H9 (cell line): Measurements from ENCODE around the gene CD164. TPM values are rescaled to one million over a fixed set of nuclear protein-coding genes. Genes with fewer than 3 reads are reported as not detected.

Experiments
- DNase-seq: peaks from one replicate; pipeline ENCODE4 v3.0.0-alpha.2; 2017
- H2AFZ ChIP-seq: one replicate; pipeline ENCODE4 v1.6.1; 2013; ENCODE audit warnings: mild to moderate bottlenecking, low read length, control low read depth, moderate library complexity
- H2AK5ac ChIP-seq: 2 replicates; pipeline ENCODE4 v1.6.1; 2013; ENCODE audit warnings: low read length, control low read depth, mixed read lengths; ENCODE audit not compliant: insufficient read length
- H2BK120ac ChIP-seq: one replicate; pipeline ENCODE4 v1.6.1; 2013; ENCODE audit warnings: low read depth, mild to moderate bottlenecking, low read length, control low read depth, inconsistent platforms; ENCODE audit not compliant: poor library complexity, severe bottlenecking
- H2BK12ac ChIP-seq: 2 replicates; pipeline ENCODE4 v1.6.1; 2013; ENCODE audit warnings: low read length, control low read depth, mixed read lengths, low read depth; ENCODE audit not compliant: insufficient read length
- H2BK15ac ChIP-seq: 2 replicates; pipeline ENCODE4 v1.6.1; 2013; ENCODE audit warnings: low read depth, low read length, control low read depth
- H2BK20ac ChIP-seq: one replicate; pipeline ENCODE4 v1.6.1; 2013; ENCODE audit warnings: low read depth, mild to moderate bottlenecking, low read length, control low read depth, inconsistent platforms; ENCODE audit not compliant: poor library complexity, severe bottlenecking
- H2BK5ac ChIP-seq: 2 replicates; pipeline ENCODE4 v1.6.1; 2013; ENCODE audit warnings: low read length, control low read depth, mixed read lengths; ENCODE audit not compliant: insufficient read length
- H3K14ac ChIP-seq: 2 replicates; pipeline ENCODE4 v1.6.1; 2013; ENCODE audit warnings: low read length, control low read depth; ENCODE audit not compliant: insufficient read depth
- H3K18ac ChIP-seq: 2 replicates; pipeline ENCODE4 v1.6.1; 2013; ENCODE audit warnings: low read depth, mild to moderate bottlenecking, mixed read lengths, low read length, control low read depth; ENCODE audit not compliant: insufficient read length
- H3K23ac ChIP-seq: 2 replicates; pipeline ENCODE4 v1.6.1; 2013; ENCODE audit warnings: low read length, control low read depth, mixed read lengths, low read depth; ENCODE audit not compliant: insufficient read length
- H3K23me2 ChIP-seq: 2 replicates; pipeline ENCODE4 v1.6.1; 2013; ENCODE audit warnings: low read depth, mild to moderate bottlenecking, mixed read lengths, low read length, control low read depth; ENCODE audit not compliant: insufficient read length, poor library complexity, severe bottlenecking
- H3K27ac ChIP-seq: 2 replicates; pipeline ENCODE4 v1.5.1; 2013; ENCODE audit warnings: low read length, control low read depth, mixed read lengths, low read depth; ENCODE audit not compliant: insufficient read length
- H3K27me3 ChIP-seq: 2 replicates; pipeline ENCODE4 v1.6.1; 2013; ENCODE audit warnings: low read length, control low read depth, inconsistent platforms; ENCODE audit not compliant: insufficient read depth
- H3K4ac ChIP-seq: 2 replicates; pipeline ENCODE4 v1.6.1; 2013; ENCODE audit warnings: low read depth, mild to moderate bottlenecking, control low read depth, inconsistent platforms, low read length, moderate library complexity
- H3K4me1 ChIP-seq: 2 replicates; pipeline ENCODE4 v1.6.1; 2013; ENCODE audit warnings: low read length, control low read depth, inconsistent platforms; ENCODE audit not compliant: insufficient read depth
- H3K4me2 ChIP-seq: 2 replicates; pipeline ENCODE4 v1.6.1; 2013; ENCODE audit warnings: low read length, control low read depth, mixed read lengths; ENCODE audit not compliant: insufficient read length, insufficient read depth
- H3K56ac ChIP-seq: 2 replicates; pipeline ENCODE4 v1.6.1; 2013; ENCODE audit warnings: low read depth, mild to moderate bottlenecking, mixed read lengths, low read length, control low read depth; ENCODE audit not compliant: insufficient read length
- H3K79me1 ChIP-seq: 2 replicates; pipeline ENCODE4 v1.6.1; 2013; ENCODE audit warnings: low read depth, mild to moderate bottlenecking, moderate library complexity, low read length, control low read depth, inconsistent platforms; ENCODE audit not compliant: insufficient read depth, poor library complexity, severe bottlenecking
- H3K79me2 ChIP-seq: 2 replicates; pipeline ENCODE4 v1.6.1; 2013; ENCODE audit warnings: low read length, control low read depth, inconsistent platforms; ENCODE audit not compliant: insufficient read depth
- H3K9ac ChIP-seq: 2 replicates; pipeline ENCODE4 v1.6.1; 2013; ENCODE audit warnings: low read length, control low read depth, mixed read lengths; ENCODE audit not compliant: insufficient read length; ENCODE audit errors: extremely low read depth
- H3K9me3 ChIP-seq: one replicate; pipeline ENCODE4 v1.6.1; 2013; ENCODE audit warnings: low read depth, low read length, inconsistent platforms; ENCODE audit not compliant: control insufficient read depth
- H3T11ph ChIP-seq: one replicate; pipeline ENCODE4 v1.6.1; 2013; ENCODE audit warnings: mild to moderate bottlenecking, low read length, control low read depth, inconsistent platforms
- H4K20me1 ChIP-seq: one replicate; pipeline ENCODE4 v1.6.1; 2013; ENCODE audit not compliant: control insufficient read depth, insufficient read length, insufficient read depth
- H4K5ac ChIP-seq: 2 replicates; pipeline ENCODE4 v1.6.1; 2013; ENCODE audit warnings: low read depth, mild to moderate bottlenecking, mixed read lengths, low read length, control low read depth; ENCODE audit not compliant: insufficient read length
- H4K8ac ChIP-seq: replicated peaks from 2 replicates; pipeline ENCODE4 v1.6.1; 2013; ENCODE audit warnings: low read length, control low read depth, mixed read lengths, low read depth; ENCODE audit not compliant: insufficient read length
- H4K91ac ChIP-seq: 2 replicates; pipeline ENCODE4 v1.6.1; 2013; ENCODE audit warnings: low read depth, mild to moderate bottlenecking, moderate library complexity, mixed read lengths, low read length, control low read depth; ENCODE audit not compliant: insufficient read length
- H3K27ac Mint-ChIP-seq, 3 experiments: 2 replicates in 2 of 3; 3 replicates in 1 of 3; pipeline ENCODE4 v1.8.0; 2020 to 2021; ENCODE audit warnings: mixed read lengths in 3 of 3, mild to moderate bottlenecking in 1 of 3, moderate library complexity in 1 of 3
- H3K27me3 Mint-ChIP-seq: 2 replicates; pipeline ENCODE4 v1.8.0; 2021; ENCODE audit warnings: low read depth, mild to moderate bottlenecking, moderate library complexity, mixed read lengths
- H3K36me3 Mint-ChIP-seq, 3 experiments: 2 replicates in 2 of 3; 3 replicates in 1 of 3; pipeline ENCODE4 v1.8.0; 2020 to 2021; ENCODE audit warnings: low read depth in 3 of 3, mixed read lengths in 3 of 3; ENCODE audit not compliant: insufficient read depth in 1 of 3
- H3K4me1 Mint-ChIP-seq, 2 experiments: 2 replicates each; pipeline ENCODE4 v1.8.0; 2020; ENCODE audit warnings: mixed read lengths in 2 of 2
- H3K4me3 Mint-ChIP-seq, 2 experiments: 2 replicates in 1 of 2; 3 replicates in 1 of 2; pipeline ENCODE4 v1.8.0; 2020 to 2021; ENCODE audit warnings: mild to moderate bottlenecking in 2 of 2, mixed read lengths in 2 of 2, moderate library complexity in 1 of 2
- H3K9me3 Mint-ChIP-seq, 2 experiments: 2 replicates in 1 of 2; 3 replicates in 1 of 2; pipeline ENCODE4 v1.8.0; 2020; ENCODE audit warnings: mild to moderate bottlenecking in 2 of 2, mixed read lengths in 2 of 2, moderate library complexity in 1 of 2
- WGBS: extraction: QIAGEN DNeasy Blood & Tissue Kit; methylation state at CpG from one replicate; pipeline ENCODE4 v1.1.7; 2013; ENCODE audit warnings: missing lambda C conversion rate, low lambda C conversion rate, mixed read lengths; ENCODE audit not compliant: insufficient read length; ENCODE audit errors: extremely low coverage; 5-methylcytosine and 5-hydroxymethylcytosine counted together
- total RNA-seq: library from RNA; stranded (reverse); gene quantifications from 2 replicates; pipeline ENCODE4 v1.2.1, GENCODE V29; 2021
- TF ChIP-seq, protein P1 (sequence below): fragments of 200-600 bp; sonication (generic); conservative IDR thresholded peaks from 3 replicates; pipeline ENCODE4 v1.8.0; 2021; ENCODE audit warnings: antibody characterized with exemption, mild to moderate bottlenecking

The CD164 gene
- total RNA-seq, 1 experiment from 2014 or later: 130 TPM

DNA sequence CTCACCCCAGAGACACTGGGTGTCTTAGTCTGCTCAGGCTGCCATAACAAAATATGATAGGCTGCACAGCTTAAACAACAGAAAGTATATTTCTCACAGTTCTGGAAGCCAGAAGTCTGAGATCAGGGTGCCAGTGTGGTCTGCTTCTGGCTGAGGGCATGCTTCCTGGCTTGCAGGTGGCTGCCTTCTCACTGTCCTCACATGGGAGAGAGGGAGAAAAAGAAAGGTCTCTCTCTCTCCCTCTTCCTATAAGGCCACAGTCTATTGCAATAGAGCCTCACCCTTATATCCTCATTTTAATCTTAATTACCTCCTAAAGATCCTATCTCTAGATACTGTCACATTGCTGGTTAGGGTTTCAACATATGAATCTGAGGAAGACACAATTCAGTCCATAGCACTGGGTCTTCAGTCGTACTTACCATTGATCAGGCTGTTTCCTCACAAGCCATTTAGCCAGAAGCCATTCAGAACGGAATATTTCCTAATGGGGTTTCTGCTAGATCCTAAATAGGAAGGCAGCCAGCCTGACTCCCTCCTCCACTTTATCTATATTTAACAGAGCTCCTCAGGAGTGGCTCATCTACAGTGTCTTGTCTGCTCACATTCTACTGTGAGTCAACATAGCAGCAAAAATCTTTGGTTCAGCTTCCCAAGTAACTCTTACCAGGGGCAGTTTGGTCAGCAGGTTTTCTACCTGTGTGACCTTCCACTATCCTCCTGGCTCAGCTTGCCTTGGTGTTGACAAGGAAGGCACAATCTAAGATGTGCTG is 42.2 kb downstream of the CD164 start:
- no peak overlapping the region for H3K18ac ChIP-seq
- H3K4me2 ChIP-seq: no peak overlapping the region
- no peak overlapping the region for H3K14ac ChIP-seq
- no peak overlapping the region for H2BK12ac ChIP-seq
- no peak overlapping the region for H3K23ac ChIP-seq
- H3K79me2 ChIP-seq: no peaks in the 10 kb centered on the region
- no CpG with 5 or more reads among the region's 2 CpGs for WGBS
- Mint-ChIP-seq H3K27me3 (no peaks in the 10 kb centered on the region; the same call in 1 of the 2 replicates), H3K4me1 (peaks cover 5 to 9% of the 10 kb centered on the region in 2 experiments), H3K36me3 (no peaks in the 10 kb centered on the region; a peak in 1 of 7 replicates), H3K4me3 (no peak overlapping the region), H3K27ac (no peak overlapping the region), H3K9me3 (no peaks in the 10 kb centered on the region)
- H2BK20ac ChIP-seq: no peak overlapping the region
- no peaks in the 10 kb centered on the region for H3K27me3 ChIP-seq
- no peak overlapping the region for H3K56ac ChIP-seq
- no peak overlapping the region for H4K5ac ChIP-seq
- no peak overlapping the region for H4K91ac ChIP-seq
- no peak overlapping the region for H3K27ac ChIP-seq
- no peaks in the 10 kb centered on the region for H3K23me2 ChIP-seq
- no peak overlapping the region for H3T11ph ChIP-seq
- H2BK15ac ChIP-seq: no peak overlapping the region
- H4K8ac ChIP-seq: no peak overlapping the region
- H2AK5ac ChIP-seq: no peak overlapping the region
- H2AFZ ChIP-seq: no peak overlapping the region
- TF ChIP-seq, protein P1, sequence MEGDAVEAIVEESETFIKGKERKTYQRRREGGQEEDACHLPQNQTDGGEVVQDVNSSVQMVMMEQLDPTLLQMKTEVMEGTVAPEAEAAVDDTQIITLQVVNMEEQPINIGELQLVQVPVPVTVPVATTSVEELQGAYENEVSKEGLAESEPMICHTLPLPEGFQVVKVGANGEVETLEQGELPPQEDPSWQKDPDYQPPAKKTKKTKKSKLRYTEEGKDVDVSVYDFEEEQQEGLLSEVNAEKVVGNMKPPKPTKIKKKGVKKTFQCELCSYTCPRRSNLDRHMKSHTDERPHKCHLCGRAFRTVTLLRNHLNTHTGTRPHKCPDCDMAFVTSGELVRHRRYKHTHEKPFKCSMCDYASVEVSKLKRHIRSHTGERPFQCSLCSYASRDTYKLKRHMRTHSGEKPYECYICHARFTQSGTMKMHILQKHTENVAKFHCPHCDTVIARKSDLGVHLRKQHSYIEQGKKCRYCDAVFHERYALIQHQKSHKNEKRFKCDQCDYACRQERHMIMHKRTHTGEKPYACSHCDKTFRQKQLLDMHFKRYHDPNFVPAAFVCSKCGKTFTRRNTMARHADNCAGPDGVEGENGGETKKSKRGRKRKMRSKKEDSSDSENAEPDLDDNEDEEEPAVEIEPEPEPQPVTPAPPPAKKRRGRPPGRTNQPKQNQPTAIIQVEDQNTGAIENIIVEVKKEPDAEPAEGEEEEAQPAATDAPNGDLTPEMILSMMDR: no peak
- H2BK5ac ChIP-seq: no peak overlapping the region
- no peak overlapping the region for H3K4ac ChIP-seq
- H4K20me1 ChIP-seq: no peaks in the 10 kb centered on the region
- no peaks in the 10 kb centered on the region for H3K4me1 ChIP-seq
- H3K9me3 ChIP-seq: no peaks in the 10 kb centered on the region
- no peak overlapping the region for H3K9ac ChIP-seq
- DNase-seq: no peak
- H2BK120ac ChIP-seq: no peak overlapping the region
- H3K79me1 ChIP-seq: no peaks in the 10 kb centered on the region
